Left forelimb (tissue), 1 donor: Measurements from ENCODE around the gene SCUBE1.

Source experiments
- DNase-seq: peaks from one replicate; pipeline ENCODE4 v3.0.0-alpha.2; 2018; ENCODE audit warnings: low spot score

The SCUBE1 gene

GRCh38 chr22:43326331-43327156, 16.6 kb downstream of the SCUBE1 start:
- DNase-seq = no peak

- DNase-seq = no peak
These were observed 18.0 kb downstream of the SCUBE1 start for GRCh38 chr22:43325176-43325575.

- no peak for DNase-seq
These were observed 21.9 kb downstream of the SCUBE1 start for GRCh38 chr22:43320943-43321900.

- DNase-seq = no peak
These were observed 23.3 kb downstream of the SCUBE1 start for GRCh38 chr22:43319661-43320486.

GRCh38 chr22:43317239-43317638, 25.9 kb downstream of the SCUBE1 start:
- no peak for DNase-seq

GRCh38 chr22:43315687-43316217, 27.4 kb downstream of the SCUBE1 start:
- no peak for DNase-seq

GRCh38 chr22:43314611-43315010, 28.6 kb downstream of the SCUBE1 start:
- no peak for DNase-seq

- DNase-seq = no peak
These were observed 29.2 kb downstream of the SCUBE1 start for GRCh38 chr22:43313890-43314474.

GRCh38 chr22:43313244-43313889, 29.8 kb downstream of the SCUBE1 start:
- no peak for DNase-seq

GRCh38 chr22:43312608-43313007, 30.6 kb downstream of the SCUBE1 start:
- no peak for DNase-seq

GRCh38 chr22:43310798-43311197, 32.4 kb downstream of the SCUBE1 start:
- DNase-seq = no peak

GRCh38 chr22:43310311-43310710, 32.9 kb downstream of the SCUBE1 start:
- no peak for DNase-seq

GRCh38 chr22:43308836-43309235, 34.3 kb downstream of the SCUBE1 start:
- DNase-seq = no peak

GRCh38 chr22:43308060-43308830, 34.9 kb downstream of the SCUBE1 start:
- no peak for DNase-seq

GRCh38 chr22:43305806-43306205, 37.4 kb downstream of the SCUBE1 start:
- DNase-seq = no peak

GRCh38 chr22:43304831-43305590, 38.2 kb downstream of the SCUBE1 start:
- DNase-seq = no peak

GRCh38 chr22:43303751-43304150, 39.4 kb downstream of the SCUBE1 start:
- no peak for DNase-seq

GRCh38 chr22:43303166-43303565, 40.0 kb downstream of the SCUBE1 start:
- no peak for DNase-seq

- DNase-seq = no peak
These were observed 40.6 kb downstream of the SCUBE1 start for GRCh38 chr22:43302531-43303041.
